A673 (cell line): ENCODE measurements around the gene CAMKK2.

Experiments
- EZH2 ChIP-seq: fragments of 200-600 bp; sonication (generic); IDR thresholded peaks from 2 replicates; pipeline ENCODE4 v1.6.1; 2017; ENCODE audit warnings: borderline replicate concordance, low read depth, mild to moderate bottlenecking, mixed read lengths, antibody characterized with exemption, low read length; ENCODE audit not compliant: poor library complexity, severe bottlenecking
- TF ChIP-seq, protein P1 (sequence below): fragments of 300-800, 200-600 bp; sonication (generic); conservative IDR thresholded peaks from 2 replicates; pipeline ENCODE4 v1.5.1; 2017; ENCODE audit warnings: low read depth, mild to moderate bottlenecking, antibody characterized with exemption, low read length, moderate library complexity, mixed read lengths

DNA sequence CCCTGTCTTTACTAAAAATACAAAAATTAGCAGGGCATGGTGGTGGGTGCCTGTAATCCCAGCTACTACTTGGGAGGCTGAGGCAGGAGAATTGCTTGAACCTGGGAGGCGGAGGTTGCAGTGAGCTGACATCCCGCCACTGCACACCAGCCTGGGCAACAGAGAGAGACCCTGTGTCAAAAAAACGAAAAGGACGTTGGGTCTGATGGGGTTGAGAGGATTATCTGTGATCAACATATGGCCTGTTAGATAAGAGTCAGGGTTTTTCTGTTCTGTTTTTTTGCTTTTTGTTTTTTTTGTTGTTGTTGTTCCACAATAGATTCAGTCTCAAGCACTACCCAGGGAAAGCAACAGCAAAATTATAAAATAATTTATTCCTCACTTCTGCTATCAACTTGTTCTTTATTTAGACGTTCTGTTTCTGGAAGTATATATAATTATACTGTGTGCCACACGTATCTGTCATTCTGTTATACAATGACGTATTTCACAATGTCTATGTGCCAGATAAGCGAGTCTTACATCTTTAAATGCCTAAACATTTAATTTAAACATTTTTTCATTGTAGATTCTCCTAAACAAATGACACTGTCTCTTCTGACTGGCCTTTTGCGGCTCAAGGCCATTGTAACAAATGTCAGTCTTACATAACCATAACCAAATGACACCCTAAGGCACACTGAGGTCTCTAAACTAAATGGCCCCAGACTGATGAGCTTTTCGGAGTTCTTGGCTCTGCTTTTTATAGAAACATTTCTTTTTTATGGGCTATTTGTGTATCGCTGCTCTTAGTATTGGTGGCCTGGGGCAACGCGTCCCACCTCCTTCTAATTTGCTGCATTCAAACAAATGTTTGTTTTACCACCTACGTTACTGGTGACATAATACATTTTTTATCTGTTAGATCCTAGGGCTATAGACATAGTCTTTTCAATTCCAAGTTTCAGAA lies 93.8 kb downstream of the CAMKK2 start:
- TF ChIP-seq, protein P1, sequence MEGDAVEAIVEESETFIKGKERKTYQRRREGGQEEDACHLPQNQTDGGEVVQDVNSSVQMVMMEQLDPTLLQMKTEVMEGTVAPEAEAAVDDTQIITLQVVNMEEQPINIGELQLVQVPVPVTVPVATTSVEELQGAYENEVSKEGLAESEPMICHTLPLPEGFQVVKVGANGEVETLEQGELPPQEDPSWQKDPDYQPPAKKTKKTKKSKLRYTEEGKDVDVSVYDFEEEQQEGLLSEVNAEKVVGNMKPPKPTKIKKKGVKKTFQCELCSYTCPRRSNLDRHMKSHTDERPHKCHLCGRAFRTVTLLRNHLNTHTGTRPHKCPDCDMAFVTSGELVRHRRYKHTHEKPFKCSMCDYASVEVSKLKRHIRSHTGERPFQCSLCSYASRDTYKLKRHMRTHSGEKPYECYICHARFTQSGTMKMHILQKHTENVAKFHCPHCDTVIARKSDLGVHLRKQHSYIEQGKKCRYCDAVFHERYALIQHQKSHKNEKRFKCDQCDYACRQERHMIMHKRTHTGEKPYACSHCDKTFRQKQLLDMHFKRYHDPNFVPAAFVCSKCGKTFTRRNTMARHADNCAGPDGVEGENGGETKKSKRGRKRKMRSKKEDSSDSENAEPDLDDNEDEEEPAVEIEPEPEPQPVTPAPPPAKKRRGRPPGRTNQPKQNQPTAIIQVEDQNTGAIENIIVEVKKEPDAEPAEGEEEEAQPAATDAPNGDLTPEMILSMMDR, result no peak
- no peak for TF ChIP-seq EZH2
